Liver (tissue), 9 donors: ENCODE measurements around the gene SPA17. TPM values are rescaled to one million over a fixed set of nuclear protein-coding genes. Genes with fewer than 3 reads are reported as not detected.

ENCODE experiments used
- DNase-seq: peaks from one replicate; pipeline ENCODE4 v3.0.0-alpha.2; 2017; ENCODE audit warnings: low spot score
- H3K27ac ChIP-seq, 2 donors: one replicate each; pipeline ENCODE4 v1.7.0; 2013; ENCODE audit warnings: inconsistent platforms in 2 of 2, low read length in 2 of 2, control low read depth in 1 of 2, low read depth in 1 of 2, mild to moderate bottlenecking in 1 of 2
- H3K27me3 ChIP-seq, 4 donors: one replicate each; pipeline versions ENCODE4 v1.6.1 to v1.7.0; 2013; ENCODE audit warnings: low read length in 3 of 4, inconsistent platforms in 1 of 4, mild to moderate bottlenecking in 1 of 4, moderate library complexity in 1 of 4; ENCODE audit not compliant: control insufficient read depth in 4 of 4, insufficient read depth in 4 of 4
- H3K36me3 ChIP-seq, 4 donors: one replicate each; pipeline versions ENCODE4 v1.6.1 to v1.7.0; 2013; ENCODE audit warnings: low read length in 3 of 4, mild to moderate bottlenecking in 3 of 4, low read depth in 1 of 4, moderate library complexity in 1 of 4; ENCODE audit not compliant: control insufficient read depth in 4 of 4, insufficient read depth in 3 of 4
- H3K4me1 ChIP-seq, 4 donors: one replicate each; pipeline versions ENCODE4 v1.6.1 to v1.7.0; 2013; ENCODE audit warnings: low read length in 3 of 4, mild to moderate bottlenecking in 3 of 4, moderate library complexity in 1 of 4; ENCODE audit not compliant: control insufficient read depth in 4 of 4, insufficient read depth in 4 of 4
- H3K4me3 ChIP-seq, 3 donors: one replicate each; pipeline versions ENCODE4 v1.6.1 to v1.7.0; 2013; ENCODE audit warnings: low read length in 3 of 3, control low read depth in 1 of 3, low read depth in 1 of 3, mild to moderate bottlenecking in 1 of 3
- H3K9ac ChIP-seq, 2 donors: one replicate each; pipeline ENCODE4 v1.7.0; 2013; ENCODE audit warnings: low read length in 2 of 2, mild to moderate bottlenecking in 2 of 2, moderate library complexity in 2 of 2, control low read depth in 1 of 2, low read depth in 1 of 2
- H3K9me3 ChIP-seq, 4 donors: one replicate each; pipeline versions ENCODE4 v1.6.1 to v1.7.0; 2013; ENCODE audit warnings: low read length in 3 of 4; ENCODE audit not compliant: control insufficient read depth in 4 of 4
- ATF3 ChIP-seq: IDR thresholded peaks from 2 replicates; pipeline ENCODE4 v1.6.1; 2016; ENCODE audit warnings: antibody characterized with exemption
- CTCF ChIP-seq: fragments of 150-350 bp; IDR thresholded peaks from 2 replicates; pipeline ENCODE4 v1.5.1; 2017; ENCODE audit warnings: improper control_type of control experiment, low read depth, low read length; ENCODE audit not compliant: missing input control
- EGR1 ChIP-seq, 2 donors: IDR thresholded peaks; 2 replicates each; pipeline ENCODE4 v1.6.1; 2016 to 2018; ENCODE audit warnings: antibody characterized with exemption in 2 of 2, low read depth in 2 of 2
- FOXA1 ChIP-seq: IDR thresholded peaks from 2 replicates; pipeline ENCODE4 v1.6.1; 2016; ENCODE audit warnings: antibody characterized with exemption
- FOXA2 ChIP-seq: IDR thresholded peaks from 2 replicates; pipeline ENCODE4 v1.6.1; 2016; ENCODE audit warnings: antibody characterized with exemption
- GABPA ChIP-seq, 2 donors: IDR thresholded peaks in 1 of 2; conservative IDR thresholded peaks in 1 of 2; 2 replicates each; pipeline ENCODE4 v1.6.1; 2016; ENCODE audit warnings: antibody characterized with exemption in 2 of 2, mild to moderate bottlenecking in 1 of 2, moderate library complexity in 1 of 2
- HNF4A ChIP-seq, 2 donors: conservative IDR thresholded peaks; 2 replicates each; pipeline ENCODE4 v1.6.1; 2016; ENCODE audit warnings: antibody characterized with exemption in 2 of 2, mild to moderate bottlenecking in 2 of 2
- HNF4G ChIP-seq: IDR thresholded peaks from 2 replicates; pipeline ENCODE4 v1.6.1; 2016; ENCODE audit warnings: antibody characterized with exemption
- JUND ChIP-seq, 2 donors: IDR thresholded peaks; 2 replicates each; pipeline ENCODE4 v1.6.1; 2016; ENCODE audit warnings: antibody characterized with exemption in 2 of 2
- MAX ChIP-seq: IDR thresholded peaks from 2 replicates; pipeline ENCODE4 v1.6.1; 2016; ENCODE audit warnings: antibody characterized with exemption
- NR2F2 ChIP-seq: IDR thresholded peaks from 2 replicates; pipeline ENCODE4 v1.6.1; 2016; ENCODE audit warnings: antibody characterized with exemption
- RAD21 ChIP-seq, 2 donors: IDR thresholded peaks; 2 replicates each; pipeline ENCODE4 v1.6.1; 2016; ENCODE audit warnings: antibody characterized with exemption in 2 of 2, mild to moderate bottlenecking in 2 of 2
- REST ChIP-seq: IDR thresholded peaks from 2 replicates; pipeline ENCODE4 v1.6.1; 2016; ENCODE audit warnings: antibody characterized with exemption, mild to moderate bottlenecking
- RXRA ChIP-seq, 2 donors: IDR thresholded peaks; 2 replicates each; pipeline ENCODE4 v1.6.1; 2017 to 2018; ENCODE audit warnings: antibody characterized with exemption in 2 of 2, mild to moderate bottlenecking in 1 of 2
- SP1 ChIP-seq: IDR thresholded peaks from 2 replicates; pipeline ENCODE4 v1.6.1; 2018; ENCODE audit warnings: antibody characterized with exemption, mild to moderate bottlenecking
- TAF1 ChIP-seq: conservative IDR thresholded peaks from 2 replicates; pipeline ENCODE4 v1.6.1; 2016; ENCODE audit warnings: antibody characterized with exemption, mild to moderate bottlenecking
- YY1 ChIP-seq: IDR thresholded peaks from 2 replicates; pipeline ENCODE4 v1.6.1; 2016; ENCODE audit warnings: antibody characterized with exemption, mild to moderate bottlenecking
- ZBTB33 ChIP-seq: IDR thresholded peaks from 2 replicates; pipeline ENCODE4 v1.6.1; 2016; ENCODE audit warnings: antibody characterized with exemption
- WGBS: extraction: QIAGEN DNeasy Blood & Tissue Kit; methylation state at CpG from one replicate; pipeline ENCODE4 v1.1.7; 2013; 5-methylcytosine and 5-hydroxymethylcytosine counted together
- polyA plus RNA-seq, 2 donors: library from polyadenylated mRNA; stranded (reverse) in 1 of 2; unstranded in 1 of 2; fragments of 200-250 nt in 1 of 2; fragments of >200 nt in 1 of 2; fragmentation: Nextera tagmentation in 1 of 2; extraction: Ambion mirVana in 1 of 2; gene quantifications; one replicate each; pipeline versions ENCODE4 v1.2.1 to v1.2.3, GENCODE V29; 2013 to 2015
- total RNA-seq, 2 donors: library from RNA; depleted of rRNA; stranded (reverse); fragments of >200 nt; gene quantifications; one replicate each; pipeline ENCODE4 v1.2.3, GENCODE V29; 2014
- donor health status: healthy.
- donor health status: healthy.
- donor health status: healthy.
- donor health status: healthy.
- donor health status: healthy.

The SPA17 gene
- total and polyA plus RNA-seq, 4 donors, result 0.47 to 3.2 (median 1.9) TPM

- DNase-seq, result no peak
- no peaks in the 10 kb centered on the region for H3K36me3 ChIP-seq
- peaks cover 0 to 10% (median under 1%) of the 10 kb centered on the region in 4 donors for H3K27me3 ChIP-seq
- no peaks in the 10 kb centered on the region for H3K9me3 ChIP-seq
- H3K4me1 ChIP-seq, result peaks cover 9 to 16% (median 11%) of the 10 kb centered on the region in 4 donors
- TF ChIP-seq CTCF (no peak), FOXA1 (no peak), HNF4G (no peak), REST (no peak), EGR1 (IDR thresholded peaks at IDR 0.05; ENCODE audit: low read depth in 2 of 2) (no peak), NR2F2 (no peak), ATF3 (no peak), JUND (IDR thresholded peaks at IDR 0.05) (no peak), MAX (no peak), GABPA (IDR thresholded peaks at IDR 0.05 in 1 of 2, conservative IDR thresholded peaks at IDR 0.05 in 1 of 2) (no peak), RAD21 (IDR thresholded peaks at IDR 0.05) (no peak), YY1 (no peak), TAF1 (no peak), FOXA2 (no peak), RXRA (IDR thresholded peaks at IDR 0.05) (no peak), ZBTB33 (no peak), SP1 (no peak), HNF4A (conservative IDR thresholded peaks at IDR 0.05) (no peak)
- no peak overlapping the region for H3K27ac ChIP-seq
- H3K4me3 ChIP-seq, result peak overlapping the region in 1 of 3 donors; percentile 43
- 28% methylated on average over 44 of the region's 44 CpGs for WGBS
- H3K9ac ChIP-seq, result no peak overlapping the region
Measured at GRCh38 chr11:124745270-124745834, 71.6 kb downstream of the SPA17 start.
